ENCODE measurements around the gene RAC3.

The RAC3 gene

GRCh38 chr17:82076018-82076784 lies 44.7 kb downstream of the RAC3 start:
- no peak for DNase-seq (ENCODE audit: low read depth)

- no peak for DNase-seq (ENCODE audit: low read depth)
These were observed 45.5 kb downstream of the RAC3 start for GRCh38 chr17:82076785-82077591.

GRCh38 chr17:82077617-82078358 lies 46.3 kb downstream of the RAC3 start:
- no peak for DNase-seq (ENCODE audit: low read depth)

- DNase-seq (ENCODE audit: low read depth) = no peak
These were observed 47.0 kb downstream of the RAC3 start for GRCh38 chr17:82078433-82078832.

GRCh38 chr17:82079001-82079677 lies 47.7 kb downstream of the RAC3 start:
- no peak for DNase-seq (ENCODE audit: low read depth)

- DNase-seq (ENCODE audit: low read depth) = no peak
These were observed 48.7 kb downstream of the RAC3 start for GRCh38 chr17:82080048-82080788.

- no peak for DNase-seq (ENCODE audit: low read depth)
These were observed 49.4 kb downstream of the RAC3 start for GRCh38 chr17:82080789-82081464.

GRCh38 chr17:82081546-82081945 lies 50.1 kb downstream of the RAC3 start:
- no peak for DNase-seq (ENCODE audit: low read depth)

- DNase-seq (ENCODE audit: low read depth) = no peak
These were observed 50.5 kb downstream of the RAC3 start for GRCh38 chr17:82081966-82082365.

- no peak for DNase-seq (ENCODE audit: low read depth)
These were observed 51.0 kb downstream of the RAC3 start for GRCh38 chr17:82082456-82082855.

GRCh38 chr17:82083009-82083408 lies 51.5 kb downstream of the RAC3 start:
- DNase-seq (ENCODE audit: low read depth) = no peak

Data from activated T-helper 1 cell treated with Interleukin-2 at 50 U/mL for 16 hours (primary cell).